Natural killer cell treated with Interleukin-12 subunit alpha and Interleukin-12 subunit beta and Interleukin-15 and Interleukin-18, amount 100 ng/mL, for 72 hours (primary cell): ENCODE measurements around the gene DDC. TPM values are rescaled to one million over a fixed set of nuclear protein-coding genes. Genes with fewer than 3 reads are reported as not detected.

Source experiments
- ATAC-seq, 2 donors: fragments of 150-1000 bp; cut with Tn5 transposase in 1 of 2; sonication (Bioruptor Pico), chemical (Tn5 transposase) in 1 of 2; 2 replicates each; pipeline ENCODE4 v1.10.0; 2021
- DNase-seq: peaks from one replicate; pipeline ENCODE4 v3.0.0; 2022; ENCODE audit warnings: low spot score
- H3K27ac Mint-ChIP-seq, 2 donors: 1 replicate in 1 of 2; 2 replicates in 1 of 2; pipeline ENCODE4 v1.8.0; 2022; ENCODE audit warnings: mixed read lengths in 2 of 2, mild to moderate bottlenecking in 1 of 2, moderate library complexity in 1 of 2
- H3K27me3 Mint-ChIP-seq, 2 donors: 1 replicate in 1 of 2; 2 replicates in 1 of 2; pipeline ENCODE4 v1.8.0; 2022; ENCODE audit warnings: mixed read lengths in 2 of 2
- H3K36me3 Mint-ChIP-seq: one replicate; pipeline ENCODE4 v1.8.0; 2022; ENCODE audit warnings: mixed read lengths
- H3K4me1 Mint-ChIP-seq, 2 donors: 1 replicate in 1 of 2; 2 replicates in 1 of 2; pipeline ENCODE4 v1.8.0; 2022; ENCODE audit warnings: low read depth in 2 of 2, mixed read lengths in 2 of 2, mild to moderate bottlenecking in 1 of 2
- H3K4me3 Mint-ChIP-seq: one replicate; pipeline ENCODE4 v1.8.0; 2022; ENCODE audit warnings: mixed read lengths
- H3K9me3 Mint-ChIP-seq: 2 replicates; pipeline ENCODE4 v1.8.0; 2022; ENCODE audit warnings: mixed read lengths
- total RNA-seq, 2 donors: library from RNA; stranded (reverse); gene quantifications; one replicate each; pipeline ENCODE4 v1.2.3, GENCODE V29; 2022

The DDC gene
- total RNA-seq, 2 donors from 2014 or later: not detected

GRCh38 chr7:50423860-50424259 lies 141.3 kb downstream of the DDC start:
- ATAC-seq: no peak
- no peak for DNase-seq
- Mint-ChIP-seq H3K4me1 (no peaks in the 10 kb centered on the region), H3K27ac (no peak overlapping the region), H3K9me3 (no peaks in the 10 kb centered on the region), H3K4me3 (no peak overlapping the region), H3K27me3 (no peaks in the 10 kb centered on the region), H3K36me3 (no peaks in the 10 kb centered on the region)

DNA sequence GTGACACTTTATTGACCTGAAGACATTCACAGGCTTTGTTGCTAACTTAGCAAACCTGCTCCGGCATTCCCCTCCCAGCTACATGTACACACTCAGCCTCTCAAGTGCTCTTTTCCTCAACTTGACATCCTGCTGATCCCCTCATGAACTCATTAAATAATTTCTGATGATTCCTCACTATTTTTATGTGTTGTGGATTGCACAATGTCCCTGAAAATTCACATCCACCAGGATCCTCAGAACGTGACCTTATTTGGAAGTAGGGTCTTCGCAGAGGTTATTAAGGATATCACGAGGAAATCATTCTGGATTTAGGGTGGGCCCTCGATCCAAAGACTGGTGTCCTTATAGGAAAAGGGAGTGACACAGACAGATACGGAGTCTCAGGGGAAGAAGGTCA lies 142.3 kb downstream of the DDC start:
- Mint-ChIP-seq H3K4me3 (no peak overlapping the region), H3K27me3 (no peaks in the 10 kb centered on the region), H3K36me3 (no peaks in the 10 kb centered on the region), H3K9me3 (no peaks in the 10 kb centered on the region), H3K27ac (no peak overlapping the region), H3K4me1 (no peaks in the 10 kb centered on the region)
- no peak for ATAC-seq
- no peak for DNase-seq

GRCh38 chr7:50421043-50421442 lies 144.2 kb downstream of the DDC start:
- no peak overlapping the region for H3K4me3 Mint-ChIP-seq
- H3K4me1 Mint-ChIP-seq: peaks cover 8% of the 10 kb centered on the region in 2 donors
- no peak for DNase-seq
- H3K36me3 Mint-ChIP-seq: no peaks in the 10 kb centered on the region
- no peak overlapping the region for H3K27ac Mint-ChIP-seq
- no peaks in the 10 kb centered on the region for H3K9me3 Mint-ChIP-seq
- no peak for ATAC-seq
- H3K27me3 Mint-ChIP-seq: no peaks in the 10 kb centered on the region

DNA sequence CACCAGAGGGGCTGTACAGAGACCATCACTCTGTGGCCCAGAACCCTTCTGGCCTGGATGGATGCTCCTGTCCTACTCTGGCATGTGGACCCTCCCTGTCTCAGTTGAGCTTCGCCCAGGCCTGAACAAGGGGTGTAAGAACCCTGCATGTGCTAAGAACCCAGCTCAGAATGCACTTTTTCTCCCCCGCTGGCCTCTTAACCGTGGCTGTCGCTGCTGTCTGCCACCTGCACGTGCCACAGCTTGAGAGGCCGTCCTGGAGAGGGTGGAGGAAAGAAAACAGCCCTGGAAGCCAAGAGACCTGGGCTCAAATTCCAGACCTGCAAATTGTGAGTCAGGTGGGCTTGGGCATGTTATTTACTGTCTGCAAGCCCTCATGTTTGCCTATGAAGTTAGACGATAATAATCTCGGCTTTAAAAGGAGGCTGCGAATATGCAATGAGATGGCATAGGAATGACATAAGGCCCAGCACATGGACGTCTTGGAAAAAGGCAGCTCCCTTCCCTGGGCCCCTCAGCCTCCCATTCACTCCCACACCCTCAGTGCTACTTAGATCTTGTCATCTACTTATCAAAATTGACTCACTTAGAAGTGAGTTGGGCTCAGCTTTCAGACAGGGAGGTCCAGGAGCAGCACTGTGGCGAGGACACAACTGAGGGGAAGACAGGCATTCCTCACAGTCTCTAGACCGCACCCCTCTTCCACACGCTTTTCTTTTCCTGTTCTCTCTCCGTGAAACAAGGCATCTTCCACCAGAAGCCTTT lies 146.5 kb downstream of the DDC start:
- ATAC-seq (peak in 1 of 2 donors; percentile 2), DNase-seq (no peak)
- no peak overlapping the region for H3K27ac Mint-ChIP-seq
- H3K27me3 Mint-ChIP-seq: no peaks in the 10 kb centered on the region
- no peaks in the 10 kb centered on the region for H3K36me3 Mint-ChIP-seq
- H3K4me3 Mint-ChIP-seq: no peak overlapping the region
- no peaks in the 10 kb centered on the region for H3K9me3 Mint-ChIP-seq
- peaks cover 8 to 11% of the 10 kb centered on the region in 2 donors for H3K4me1 Mint-ChIP-seq

- Mint-ChIP-seq H3K27ac (no peak overlapping the region), H3K4me3 (no peak overlapping the region), H3K9me3 (no peaks in the 10 kb centered on the region), H3K27me3 (no peaks in the 10 kb centered on the region), H3K4me1 (peaks cover 8 to 11% of the 10 kb centered on the region in 2 donors), H3K36me3 (no peaks in the 10 kb centered on the region)
- peak; percentile 81 for DNase-seq
- peak; percentile 85 to 89 for ATAC-seq
These were observed 147.1 kb downstream of the DDC start for GRCh38 chr7:50418086-50418515.

DNA sequence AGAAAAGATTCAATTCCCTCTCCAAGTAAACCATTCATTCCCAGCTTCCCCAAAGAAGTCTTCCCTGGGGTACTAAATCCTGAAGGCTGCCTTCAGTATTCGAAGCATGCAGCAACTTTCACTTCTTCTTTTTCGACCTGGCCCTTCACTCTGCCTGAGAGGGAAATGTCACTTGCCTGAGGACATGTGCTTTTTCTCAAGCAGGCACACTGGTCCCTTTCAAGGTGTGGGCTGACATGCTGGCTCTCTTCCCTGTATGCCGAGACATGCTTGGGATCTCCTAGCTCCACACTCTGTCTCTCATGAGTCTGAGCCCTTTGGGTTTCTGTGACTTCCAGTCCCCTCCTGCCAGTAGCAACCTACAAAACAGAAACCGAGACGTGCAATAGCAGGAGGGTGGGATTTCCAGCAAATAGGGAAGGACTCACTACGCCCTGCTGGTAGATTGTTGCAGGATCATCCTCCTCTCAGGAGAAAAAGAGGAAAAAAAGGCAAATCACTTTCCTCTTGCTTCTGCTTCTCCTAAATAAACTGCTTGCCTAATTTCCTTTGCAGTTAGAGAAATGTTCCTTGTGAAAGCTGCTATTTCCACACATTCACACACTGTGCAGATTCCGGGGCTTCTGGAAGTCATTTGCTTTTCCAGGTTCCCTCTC lies 148.6 kb downstream of the DDC start:
- Mint-ChIP-seq H3K27ac (no peak overlapping the region), H3K4me3 (no peak overlapping the region), H3K36me3 (no peaks in the 10 kb centered on the region), H3K4me1 (peaks cover 8 to 11% of the 10 kb centered on the region in 2 donors), H3K27me3 (no peaks in the 10 kb centered on the region), H3K9me3 (no peaks in the 10 kb centered on the region)
- DNase-seq (no peak), ATAC-seq (no peak)

- Mint-ChIP-seq H3K9me3 (no peaks in the 10 kb centered on the region), H3K4me3 (no peak overlapping the region)
These were observed 149.3 kb downstream of the DDC start for GRCh38 chr7:50415844-50416364.

GRCh38 chr7:50413561-50413960 lies 151.6 kb downstream of the DDC start:
- H3K27ac Mint-ChIP-seq: peak overlapping the region in 1 of 2 donors; percentile 42

More at GRCh38 chr7:50415844-50416364, 149.3 kb downstream of the DDC start:
- no peaks in the 10 kb centered on the region for H3K36me3 Mint-ChIP-seq
- no peak overlapping the region for H3K27ac Mint-ChIP-seq
- ATAC-seq: no peak
- DNase-seq: no peak
- H3K4me1 Mint-ChIP-seq: peaks cover 11 to 13% of the 10 kb centered on the region in 2 donors
- H3K27me3 Mint-ChIP-seq: no peaks in the 10 kb centered on the region

DNA sequence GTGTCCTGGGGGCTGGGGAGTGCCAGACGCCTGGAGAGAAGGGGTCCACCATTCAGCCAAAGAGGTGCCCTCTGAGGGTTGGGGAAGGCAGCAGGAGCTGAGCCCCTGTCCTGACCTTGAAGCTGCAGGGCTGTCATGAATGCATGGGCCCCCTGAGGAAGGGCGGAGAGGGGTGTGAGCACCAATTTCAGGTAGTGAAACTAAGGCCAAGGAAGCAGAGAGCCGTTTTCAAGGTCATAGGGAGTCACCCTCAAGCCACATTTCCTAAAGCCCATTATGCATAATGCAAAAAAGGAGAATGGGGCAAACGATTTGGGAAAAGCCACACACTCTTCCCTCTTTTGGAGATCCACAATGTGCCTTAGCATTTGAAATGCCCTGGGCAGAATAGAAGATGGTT lies 152.2 kb downstream of the DDC start:
- Mint-ChIP-seq H3K4me1 (peaks cover 28 to 39% of the 10 kb centered on the region in 2 donors), H3K27me3 (no peaks in the 10 kb centered on the region), H3K36me3 (no peaks in the 10 kb centered on the region)

More at GRCh38 chr7:50413561-50413960, 151.6 kb downstream of the DDC start:
- Mint-ChIP-seq H3K4me3 (no peak overlapping the region), H3K36me3 (no peaks in the 10 kb centered on the region), H3K9me3 (no peaks in the 10 kb centered on the region), H3K27me3 (no peaks in the 10 kb centered on the region), H3K4me1 (peaks cover 22 to 34% of the 10 kb centered on the region in 2 donors)
- ATAC-seq: no peak
- DNase-seq: no peak

DNA sequence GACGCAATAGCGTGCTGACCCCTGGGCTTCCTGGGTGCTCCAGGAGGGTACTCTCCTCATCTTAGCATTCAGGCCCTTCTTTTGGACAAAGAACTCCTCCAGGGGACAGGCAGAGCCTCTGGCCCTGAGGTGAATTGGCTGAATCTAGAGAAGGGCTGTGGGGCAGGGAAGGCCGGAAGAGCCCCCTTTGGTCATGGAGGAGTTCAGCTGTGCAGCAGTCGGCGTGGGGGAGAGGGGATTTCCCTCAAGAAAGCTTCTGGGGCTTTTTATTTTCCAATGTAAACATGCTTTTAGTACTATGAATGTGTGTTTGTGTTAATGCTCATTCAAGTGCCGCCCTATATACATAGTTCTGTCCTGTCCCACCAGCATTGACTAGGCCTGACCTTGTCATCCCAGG lies 153.9 kb downstream of the DDC start:
- H3K4me3 Mint-ChIP-seq: no peak overlapping the region
- peaks cover 37 to 46% of the 10 kb centered on the region in 2 donors for H3K4me1 Mint-ChIP-seq
- ATAC-seq (no peak), DNase-seq (no peak)
- no peaks in the 10 kb centered on the region for H3K36me3 Mint-ChIP-seq
- no peaks in the 10 kb centered on the region for H3K9me3 Mint-ChIP-seq
- H3K27ac Mint-ChIP-seq: peak overlapping the region; percentile 9 to 43
- no peaks in the 10 kb centered on the region for H3K27me3 Mint-ChIP-seq

More for the DNA sequence above, 152.2 kb downstream of the DDC start:
- ATAC-seq (peak in 1 of 2 donors; percentile 1), DNase-seq (no peak)
- Mint-ChIP-seq H3K27ac (no peak overlapping the region), H3K4me3 (no peak overlapping the region), H3K9me3 (no peaks in the 10 kb centered on the region)

- no peaks in the 10 kb centered on the region for H3K27me3 Mint-ChIP-seq
- no peak overlapping the region for H3K4me3 Mint-ChIP-seq
- H3K9me3 Mint-ChIP-seq: no peaks in the 10 kb centered on the region
- ATAC-seq (peak; percentile 52 to 56), DNase-seq (no peak)
- no peaks in the 10 kb centered on the region for H3K36me3 Mint-ChIP-seq
- H3K4me1 Mint-ChIP-seq: peaks cover 39 to 52% of the 10 kb centered on the region in 2 donors
- H3K27ac Mint-ChIP-seq: peak overlapping the region; percentile 9 to 89
These were observed 155.1 kb downstream of the DDC start for GRCh38 chr7:50409856-50410745.
